Activated T-cell treated with anti-CD3 and anti-CD28 coated beads, Interleukin-2, amount 50 U/mL, for 72 hours (primary cell): Measurements from ENCODE around the gene MCM8. TPM values are rescaled to one million over a fixed set of nuclear protein-coding genes. Genes with fewer than 3 reads are reported as not detected.
A peak's percentile ranks its signal among the peaks of the same experiment; 100 is the strongest.
"Not testable (repeated sequence)": the region's sequence is repeated elsewhere in the genome, so short reads cannot be mapped to it uniquely, and the experiment has no call there.

Source experiments
- ATAC-seq, 2 donors: fragments of 150-1000 bp; cut with Tn5 transposase; replicated peaks in 1 of 2; 2 replicates each; pipeline ENCODE4 v1.10.0; 2021; ENCODE audit warnings: moderate library complexity in 2 of 2, mild to moderate bottlenecking in 1 of 2
- DNase-seq, 2 donors: peaks; one replicate each; pipeline ENCODE4 v3.0.0; 2021 to 2022; ENCODE audit warnings: mixed read lengths in 1 of 2
- H3K27ac Mint-ChIP-seq: one replicate; pipeline ENCODE4 v1.8.0; 2022; ENCODE audit warnings: mild to moderate bottlenecking, moderate library complexity, mixed read lengths
- H3K27me3 Mint-ChIP-seq: one replicate; pipeline ENCODE4 v1.8.0; 2022; ENCODE audit warnings: low read depth, mixed read lengths
- H3K36me3 Mint-ChIP-seq, 2 donors: one replicate each; pipeline ENCODE4 v1.8.0; 2022; ENCODE audit warnings: mixed read lengths in 2 of 2, mild to moderate bottlenecking in 1 of 2; ENCODE audit not compliant: insufficient read depth in 2 of 2
- H3K4me1 Mint-ChIP-seq: one replicate; pipeline ENCODE4 v1.8.0; 2022; ENCODE audit warnings: low read depth, mixed read lengths
- H3K4me3 Mint-ChIP-seq, 2 donors: one replicate each; pipeline ENCODE4 v1.8.0; 2022; ENCODE audit warnings: mild to moderate bottlenecking in 2 of 2, mixed read lengths in 2 of 2, moderate library complexity in 2 of 2
- H3K9me3 Mint-ChIP-seq, 2 donors: one replicate each; pipeline ENCODE4 v1.8.0; 2022; ENCODE audit warnings: mixed read lengths in 2 of 2
- total RNA-seq, 2 donors: library from RNA; stranded (reverse); gene quantifications; one replicate each; pipeline ENCODE4 v1.2.3, GENCODE V29; 2022

MCM8 gene
- total RNA-seq, 2 donors from 2014 or later, result 39.2 to 53.9 TPM

GRCh38 chr20:6024768-6025167 is 74.3 kb downstream of the MCM8 start:
- Mint-ChIP-seq H3K9me3 (no peaks in the 10 kb centered on the region), H3K36me3 (peaks cover 15 to 44% of the 10 kb centered on the region in 2 donors), H3K4me1 (peaks cover 28% of the 10 kb centered on the region)

DNA sequence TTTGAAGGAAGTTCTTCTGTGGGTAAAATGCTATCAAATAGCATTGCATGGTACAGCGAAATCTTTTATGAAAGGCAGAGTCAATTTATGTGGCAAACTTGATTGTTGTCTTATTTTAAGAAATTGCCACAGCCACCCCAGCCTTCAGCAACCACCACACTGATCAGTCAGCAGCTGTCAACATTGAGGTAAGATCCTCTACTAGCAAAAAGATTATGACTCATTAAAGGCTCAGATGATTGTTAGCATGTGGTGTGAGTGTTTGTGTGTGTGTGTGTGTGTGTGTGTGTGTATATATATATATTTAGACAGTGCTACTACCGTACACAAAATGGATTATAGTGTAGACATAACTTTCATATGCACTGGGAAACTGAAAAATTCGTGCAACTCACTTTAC is 75.6 kb downstream of the MCM8 start:
- H3K36me3 Mint-ChIP-seq, result peaks cover 11 to 41% of the 10 kb centered on the region in 2 donors
- ATAC-seq (peak; percentile 90), DNase-seq (peak; percentile 7 to 37)
- H3K9me3 Mint-ChIP-seq, result no peaks in the 10 kb centered on the region
- no peaks in the 10 kb centered on the region for H3K27me3 Mint-ChIP-seq
- no peak overlapping the region for H3K27ac Mint-ChIP-seq
- H3K4me3 Mint-ChIP-seq, result no peak overlapping the region
- peaks cover 31% of the 10 kb centered on the region for H3K4me1 Mint-ChIP-seq

More at GRCh38 chr20:6024768-6025167, 74.3 kb downstream of the MCM8 start:
- Mint-ChIP-seq H3K27me3 (no peaks in the 10 kb centered on the region), H3K27ac (no peak overlapping the region), H3K4me3 (no peak overlapping the region)
- ATAC-seq, result no peak
- no peak for DNase-seq

- Mint-ChIP-seq H3K27me3 (no peaks in the 10 kb centered on the region), H3K4me3 (no peak overlapping the region), H3K36me3 (peaks cover 9 to 26% of the 10 kb centered on the region in 2 donors), H3K9me3 (no peaks in the 10 kb centered on the region), H3K27ac (peak overlapping the region; percentile 42), H3K4me1 (peaks cover 30% of the 10 kb centered on the region)
- no peak for ATAC-seq
- no peak for DNase-seq
Measured at GRCh38 chr20:6028818-6029217, 78.4 kb downstream of the MCM8 start.

- ATAC-seq (no peak), DNase-seq (no peak)
- H3K36me3 Mint-ChIP-seq, result peaks cover 7 to 23% of the 10 kb centered on the region in 2 donors
- peaks cover 26% of the 10 kb centered on the region for H3K4me1 Mint-ChIP-seq
- no peak overlapping the region for H3K4me3 Mint-ChIP-seq
- no peaks in the 10 kb centered on the region for H3K9me3 Mint-ChIP-seq
- H3K27me3 Mint-ChIP-seq, result no peaks in the 10 kb centered on the region
- no peak overlapping the region for H3K27ac Mint-ChIP-seq
Measured at GRCh38 chr20:6029538-6029937, 79.1 kb downstream of the MCM8 start.

DNA sequence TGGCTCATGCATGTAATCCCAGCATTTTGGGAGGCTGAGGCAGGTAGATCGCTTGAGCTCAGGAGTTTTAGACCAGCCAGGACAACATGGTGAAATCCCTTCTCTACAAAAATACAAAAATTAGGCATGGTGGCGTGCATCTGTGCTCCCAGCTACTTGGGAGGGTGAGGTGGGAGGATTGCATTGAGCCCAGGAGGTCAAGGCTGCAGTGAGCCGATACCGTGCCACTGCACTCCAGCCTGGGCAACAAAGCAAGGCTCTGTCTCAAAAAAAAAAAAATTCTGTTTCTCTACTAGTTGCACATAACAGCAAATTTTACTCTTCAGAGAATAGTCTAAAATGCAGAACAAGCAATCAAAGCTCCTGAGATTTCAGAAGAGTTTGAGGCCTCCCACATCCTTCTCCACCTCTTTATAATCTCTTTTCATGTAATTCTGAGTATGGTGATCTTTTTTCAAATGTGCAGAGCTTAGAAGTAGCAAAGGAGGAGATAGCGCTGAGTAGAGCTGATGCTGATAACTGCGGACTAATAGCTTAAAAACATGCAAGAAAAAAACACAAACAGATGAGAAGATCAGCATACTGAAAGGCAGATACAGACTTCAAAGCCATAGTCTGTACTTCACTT is 80.1 kb downstream of the MCM8 start:
- Mint-ChIP-seq H3K4me3 (no peak overlapping the region), H3K27ac (no peak overlapping the region), H3K9me3 (no peaks in the 10 kb centered on the region), H3K27me3 (no peaks in the 10 kb centered on the region), H3K36me3 (peaks cover 7 to 15% of the 10 kb centered on the region in 2 donors), H3K4me1 (peaks cover 22% of the 10 kb centered on the region)
- ATAC-seq (no peak), DNase-seq (no peak)

DNA sequence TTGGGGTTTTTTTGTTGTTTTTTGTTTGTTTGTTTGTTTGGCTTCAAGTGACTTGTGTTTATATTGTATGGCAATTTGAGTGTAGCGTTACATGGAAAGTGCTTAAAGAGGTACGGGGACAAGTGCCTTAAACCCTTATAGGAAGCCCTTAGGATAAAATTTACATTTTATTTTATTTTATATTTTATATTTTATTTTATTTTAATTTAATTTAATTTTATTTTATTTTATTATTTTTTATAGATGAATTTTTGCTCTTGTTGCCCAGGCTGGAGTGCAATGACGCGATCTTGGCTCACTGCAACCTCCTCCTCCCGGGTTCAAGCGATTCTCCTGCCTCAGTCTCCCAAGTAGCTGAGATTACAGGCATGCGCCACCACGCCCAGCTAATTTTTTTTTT is 82.5 kb downstream of the MCM8 start:
- H3K27me3 Mint-ChIP-seq, H3K9me3 Mint-ChIP-seq, ATAC-seq, H3K4me3 Mint-ChIP-seq, DNase-seq, H3K27ac Mint-ChIP-seq: not testable (repeated sequence)
- H3K4me1 Mint-ChIP-seq, result peaks cover 15% of the 10 kb centered on the region
- H3K36me3 Mint-ChIP-seq, result peaks cover 6 to 14% of the 10 kb centered on the region in 2 donors

DNA sequence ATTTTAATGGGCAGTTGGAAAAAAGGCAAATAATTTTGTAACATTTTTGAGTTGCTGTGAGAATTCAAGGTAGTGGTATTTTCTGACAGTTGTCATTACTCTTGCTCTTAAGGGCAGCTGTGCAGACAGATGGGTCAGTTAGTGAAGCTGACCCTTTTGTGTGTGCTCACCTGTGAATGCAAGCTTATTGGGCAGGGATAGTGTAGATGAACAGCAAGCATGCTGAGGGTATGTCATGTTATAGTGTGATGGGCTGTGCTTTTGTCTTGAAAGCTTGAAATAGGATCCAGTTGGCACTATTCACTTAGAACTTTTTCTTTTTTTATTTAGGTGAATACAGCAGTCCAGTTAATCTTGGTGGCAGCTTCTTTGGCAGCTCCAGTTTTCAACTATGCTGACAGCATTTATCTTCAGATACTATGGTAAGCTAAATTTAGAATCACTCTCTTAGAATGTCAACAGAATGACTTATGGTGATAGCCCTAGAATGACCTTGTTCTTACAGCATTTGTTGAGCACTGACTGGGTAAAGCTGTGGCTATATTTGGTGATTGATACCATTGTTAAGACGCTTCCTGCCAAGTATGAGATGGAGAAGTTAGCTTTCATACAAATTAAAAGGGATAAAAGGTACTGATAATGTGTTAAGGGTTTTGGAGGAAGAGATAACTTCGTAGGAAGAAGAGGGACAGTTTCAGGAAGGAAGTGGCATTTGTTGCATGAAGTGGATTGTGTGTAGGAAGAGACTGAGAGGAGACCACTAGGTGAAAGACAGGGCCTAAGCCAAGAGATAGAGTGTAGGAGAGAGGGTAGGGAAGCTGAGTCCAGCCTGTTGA is 83.9 kb downstream of the MCM8 start:
- H3K36me3 Mint-ChIP-seq, result peaks cover 6 to 12% of the 10 kb centered on the region in 2 donors
- no peak for ATAC-seq
- H3K9me3 Mint-ChIP-seq, result no peaks in the 10 kb centered on the region

DNA sequence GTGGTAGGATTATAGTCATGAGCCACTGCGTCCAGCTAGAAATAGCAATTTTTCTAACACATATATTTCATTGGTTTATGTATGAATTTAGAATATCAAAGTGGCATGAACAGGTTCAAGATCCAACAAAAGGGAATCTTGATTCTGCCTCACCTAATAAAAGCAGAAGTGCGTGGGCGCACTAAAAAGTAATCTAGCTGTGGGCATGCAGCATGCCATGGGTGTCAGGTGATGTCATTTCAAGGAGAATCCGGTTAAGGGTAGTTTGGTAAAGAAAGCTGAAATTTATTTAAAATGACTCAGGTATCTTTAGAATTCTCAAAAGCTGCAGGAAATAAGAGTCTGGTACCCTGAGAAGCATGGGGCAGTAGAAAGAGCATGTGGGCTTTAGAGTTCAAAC is 85.8 kb downstream of the MCM8 start:
- DNase-seq (no peak), ATAC-seq (no peak)
- no peak overlapping the region for H3K27ac Mint-ChIP-seq
- no peaks in the 10 kb centered on the region for H3K9me3 Mint-ChIP-seq
- no peaks in the 10 kb centered on the region for H3K27me3 Mint-ChIP-seq
- H3K4me3 Mint-ChIP-seq, result no peak overlapping the region
- H3K4me1 Mint-ChIP-seq, result no peaks in the 10 kb centered on the region
- peaks cover 9 to 19% of the 10 kb centered on the region in 2 donors for H3K36me3 Mint-ChIP-seq

More for the DNA sequence above, 83.9 kb downstream of the MCM8 start:
- Mint-ChIP-seq H3K27me3 (no peaks in the 10 kb centered on the region), H3K4me1 (peaks cover 8% of the 10 kb centered on the region), H3K27ac (peak overlapping the region; percentile 15), H3K4me3 (no peak overlapping the region)
- DNase-seq, result no peak

DNA sequence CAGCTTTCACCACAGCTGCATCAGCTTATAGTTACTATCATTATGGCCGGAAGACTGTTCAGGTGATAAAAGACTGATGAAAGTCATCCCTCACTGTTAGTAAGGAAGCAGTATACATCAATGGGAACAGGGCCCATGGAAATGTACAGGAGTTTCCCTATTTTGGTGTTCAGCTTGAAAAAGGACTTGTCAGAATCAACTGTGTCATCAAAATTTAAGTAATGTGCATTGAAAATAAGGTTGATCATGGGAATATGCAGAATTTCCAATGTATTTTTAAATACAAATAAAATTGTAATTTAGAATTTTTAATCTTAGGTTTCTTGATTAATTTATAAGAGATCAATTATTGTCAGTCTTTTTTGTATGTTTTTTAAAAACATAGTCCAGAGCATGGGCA is 86.6 kb downstream of the MCM8 start:
- Mint-ChIP-seq H3K36me3 (peaks cover 9 to 16% of the 10 kb centered on the region in 2 donors), H3K4me1 (no peaks in the 10 kb centered on the region), H3K4me3 (no peak overlapping the region), H3K27me3 (no peaks in the 10 kb centered on the region), H3K9me3 (no peaks in the 10 kb centered on the region), H3K27ac (no peak overlapping the region)
- no peak for DNase-seq
- no peak for ATAC-seq

GRCh38 chr20:6038256-6038655 is 87.8 kb downstream of the MCM8 start:
- H3K4me1 Mint-ChIP-seq, result no peaks in the 10 kb centered on the region
- H3K27me3 Mint-ChIP-seq, result no peaks in the 10 kb centered on the region
- H3K27ac Mint-ChIP-seq, result no peak overlapping the region
- no peak overlapping the region for H3K4me3 Mint-ChIP-seq
- ATAC-seq (no peak), DNase-seq (no peak)
- no peaks in the 10 kb centered on the region for H3K9me3 Mint-ChIP-seq
- H3K36me3 Mint-ChIP-seq, result peaks cover 9 to 16% of the 10 kb centered on the region in 2 donors

GRCh38 chr20:6039766-6040165 is 89.3 kb downstream of the MCM8 start:
- Mint-ChIP-seq H3K27ac (no peak overlapping the region), H3K27me3 (no peaks in the 10 kb centered on the region), H3K4me3 (no peak overlapping the region), H3K9me3 (no peaks in the 10 kb centered on the region), H3K4me1 (no peaks in the 10 kb centered on the region), H3K36me3 (peaks cover 4 to 13% of the 10 kb centered on the region in 2 donors)
- DNase-seq (no peak), ATAC-seq (no peak)

DNA sequence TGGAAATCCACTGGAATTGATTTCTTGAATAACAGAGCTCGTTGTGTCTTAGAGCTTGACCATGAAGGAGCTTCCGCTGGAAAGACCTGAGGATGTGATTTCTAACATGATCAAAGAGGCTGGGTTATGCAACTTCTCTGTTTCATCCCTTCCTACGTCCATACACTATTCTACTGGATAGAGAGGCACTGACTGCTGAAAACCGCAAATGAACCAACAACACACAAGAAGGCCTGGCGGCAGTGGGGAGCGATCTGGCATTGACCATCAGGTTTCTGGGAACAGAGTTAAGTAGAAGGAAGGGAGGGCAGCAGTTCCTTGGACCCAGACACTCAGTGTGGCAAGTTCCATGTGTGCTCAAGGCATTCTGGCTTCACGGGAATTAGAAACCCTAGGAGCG is 90.1 kb downstream of the MCM8 start:
- DNase-seq, result no peak
- no peaks in the 10 kb centered on the region for H3K9me3 Mint-ChIP-seq

GRCh38 chr20:6040958-6041807 is 90.7 kb downstream of the MCM8 start:
- DNase-seq (no peak), ATAC-seq (no peak)
- H3K27ac Mint-ChIP-seq, result no peak overlapping the region
- no peak overlapping the region for H3K4me3 Mint-ChIP-seq
- no peaks in the 10 kb centered on the region for H3K4me1 Mint-ChIP-seq
- H3K36me3 Mint-ChIP-seq, result peaks cover 4 to 11% of the 10 kb centered on the region in 2 donors
- no peaks in the 10 kb centered on the region for H3K27me3 Mint-ChIP-seq
- H3K9me3 Mint-ChIP-seq, result no peaks in the 10 kb centered on the region

More for the DNA sequence above, 90.1 kb downstream of the MCM8 start:
- Mint-ChIP-seq H3K36me3 (peaks cover 4 to 12% of the 10 kb centered on the region in 2 donors), H3K27ac (no peak overlapping the region), H3K4me3 (no peak overlapping the region), H3K27me3 (no peaks in the 10 kb centered on the region), H3K4me1 (no peaks in the 10 kb centered on the region)
- ATAC-seq, result no peak
